ENCODE data around the gene TMEM170B.

GRCh38 chr6:11613336-11613735 is 75.8 kb downstream of the TMEM170B start:
- TF ChIP-seq EZH2 (IDR thresholded peaks at IDR 0.05; ENCODE audit: insufficient read depth, poor library complexity, severe bottlenecking) (no peak), EZH2phosphoT487 (IDR thresholded peaks at IDR 0.05; ENCODE audit: insufficient read depth, low read depth) (no peak)
